A673 (cell line): ENCODE data around the gene CLSTN3.

Experiments used
- EZH2 ChIP-seq: fragments of 200-600 bp; sonication (generic); IDR thresholded peaks from 2 replicates; pipeline ENCODE4 v1.6.1; 2017; ENCODE audit warnings: borderline replicate concordance, low read depth, mild to moderate bottlenecking, mixed read lengths, antibody characterized with exemption, low read length; ENCODE audit not compliant: poor library complexity, severe bottlenecking
- TF ChIP-seq, protein P1 (sequence below): fragments of 300-800, 200-600 bp; sonication (generic); conservative IDR thresholded peaks from 2 replicates; pipeline ENCODE4 v1.5.1; 2017; ENCODE audit warnings: low read depth, mild to moderate bottlenecking, antibody characterized with exemption, low read length, moderate library complexity, mixed read lengths

- TF ChIP-seq, protein P1, sequence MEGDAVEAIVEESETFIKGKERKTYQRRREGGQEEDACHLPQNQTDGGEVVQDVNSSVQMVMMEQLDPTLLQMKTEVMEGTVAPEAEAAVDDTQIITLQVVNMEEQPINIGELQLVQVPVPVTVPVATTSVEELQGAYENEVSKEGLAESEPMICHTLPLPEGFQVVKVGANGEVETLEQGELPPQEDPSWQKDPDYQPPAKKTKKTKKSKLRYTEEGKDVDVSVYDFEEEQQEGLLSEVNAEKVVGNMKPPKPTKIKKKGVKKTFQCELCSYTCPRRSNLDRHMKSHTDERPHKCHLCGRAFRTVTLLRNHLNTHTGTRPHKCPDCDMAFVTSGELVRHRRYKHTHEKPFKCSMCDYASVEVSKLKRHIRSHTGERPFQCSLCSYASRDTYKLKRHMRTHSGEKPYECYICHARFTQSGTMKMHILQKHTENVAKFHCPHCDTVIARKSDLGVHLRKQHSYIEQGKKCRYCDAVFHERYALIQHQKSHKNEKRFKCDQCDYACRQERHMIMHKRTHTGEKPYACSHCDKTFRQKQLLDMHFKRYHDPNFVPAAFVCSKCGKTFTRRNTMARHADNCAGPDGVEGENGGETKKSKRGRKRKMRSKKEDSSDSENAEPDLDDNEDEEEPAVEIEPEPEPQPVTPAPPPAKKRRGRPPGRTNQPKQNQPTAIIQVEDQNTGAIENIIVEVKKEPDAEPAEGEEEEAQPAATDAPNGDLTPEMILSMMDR, result peak; percentile 85
- TF ChIP-seq EZH2, result no peak
These were observed 12.0 kb downstream of the CLSTN3 start for GRCh38 chr12:7142056-7142644.
